OCI-LY7 (cell line): Measurements from ENCODE around the gene SLC9A2. TPM values are rescaled to one million over a fixed set of nuclear protein-coding genes. Genes with fewer than 3 reads are reported as not detected.

Experiments used
- BruUV-seq: library from RNA; stranded (reverse); fragments of 400-500 nt; replicated peaks from 2 replicates; lab custom pipeline; 2021; lab: Mats Ljungman, UMichigan
- CTCF ChIA-PET: fragments of 300-600 bp; sonication (Branson Sonifier 250); formaldehyde crosslinking; loops from one replicate; lab custom pipeline; 2022; ENCODE audit warnings: antibody characterized with exemption; ENCODE audit not compliant: unreplicated experiment; lab: Charles Lee
- POLR2A ChIA-PET: fragments of 300-600 bp; sonication (Branson Sonifier 250); formaldehyde crosslinking; loops from one replicate; lab custom pipeline; 2022; ENCODE audit warnings: antibody characterized with exemption; lab: Charles Lee
- DNase-seq: peaks from one replicate; pipeline ENCODE4 v3.0.0-alpha.2; 2015; ENCODE audit warnings: low spot score
- H2AFZ ChIP-seq: fragments of 200-600 bp; sonication (generic), shearing (Covaris generic); 2 replicates; pipeline ENCODE4 v1.6.1; 2014; ENCODE audit warnings: mild to moderate bottlenecking, antibody characterized with exemption, low read length, moderate library complexity
- H3K27ac ChIP-seq: fragments of 200-600 bp; sonication (generic); 2 replicates; pipeline ENCODE4 v1.5.1; 2014; ENCODE audit warnings: mixed run types, low read depth, mild to moderate bottlenecking, moderate library complexity, low read length, inconsistent platforms; ENCODE audit not compliant: poor library complexity, severe bottlenecking
- H3K36me3 ChIP-seq: fragments of 200-600 bp; sonication (generic); 2 replicates; pipeline ENCODE4 v1.6.1; 2014; ENCODE audit warnings: mild to moderate bottlenecking, antibody characterized with exemption, low read length, moderate library complexity, mixed read lengths; ENCODE audit not compliant: insufficient read depth
- H3K4me1 ChIP-seq: fragments of 200-600 bp; sonication (generic); 2 replicates; pipeline ENCODE4 v1.5.1; 2014; ENCODE audit warnings: mild to moderate bottlenecking, low read length; ENCODE audit not compliant: insufficient read depth, poor library complexity, severe bottlenecking
- H3K4me2 ChIP-seq: fragments of 200-600 bp; sonication (generic); 2 replicates; pipeline ENCODE4 v1.6.1; 2014; ENCODE audit warnings: mild to moderate bottlenecking, low read length
- H3K4me3 ChIP-seq: fragments of 200-600 bp; sonication (generic); 2 replicates; pipeline ENCODE4 v1.5.1; 2014; ENCODE audit warnings: mild to moderate bottlenecking, low read depth, low read length; ENCODE audit not compliant: poor library complexity, severe bottlenecking
- H3K79me2 ChIP-seq: fragments of 200-600 bp; sonication (generic); 2 replicates; pipeline ENCODE4 v1.6.1; 2016; ENCODE audit warnings: low read depth, mild to moderate bottlenecking, low read length, moderate library complexity, mixed read lengths; ENCODE audit not compliant: insufficient read depth
- H3K9me2 ChIP-seq: fragments of 200-600 bp; sonication (generic); 2 replicates; pipeline ENCODE4 v1.6.1; 2016; ENCODE audit warnings: mild to moderate bottlenecking, low read length, mixed read lengths; ENCODE audit not compliant: insufficient read depth
- H3K9me3 ChIP-seq: fragments of 200-600 bp; sonication (generic); 2 replicates; pipeline ENCODE4 v1.6.1; 2014; ENCODE audit warnings: mild to moderate bottlenecking, mixed run types, low read length, mixed read lengths
- H4K20me1 ChIP-seq: fragments of 200-600 bp; sonication (generic); 2 replicates; pipeline ENCODE4 v1.6.1; 2014; ENCODE audit warnings: mild to moderate bottlenecking, antibody characterized with exemption, low read length, moderate library complexity, mixed read lengths; ENCODE audit not compliant: insufficient read depth
- CTCF ChIP-seq: fragments of 200-600 bp; sonication (generic); conservative IDR thresholded peaks from 2 replicates; pipeline ENCODE4 v1.5.1; 2014; ENCODE audit warnings: mild to moderate bottlenecking, antibody characterized with exemption, low read length, moderate library complexity, mixed read lengths
- EZH2phosphoT487 ChIP-seq: fragments of 200-600 bp; sonication (generic); IDR thresholded peaks from 2 replicates; pipeline ENCODE4 v1.6.1; 2018; ENCODE audit warnings: low read depth, borderline replicate concordance, mild to moderate bottlenecking, mixed run types, antibody characterized with exemption, low read length, moderate library complexity, mixed read lengths
- intact Hi-C: fragments of 100-400 bp; cut with micrococcal nuclease; formaldehyde crosslinking; loops from one replicate; pipeline ENCODE4 v1.10.0; 2022; ENCODE audit not compliant: unreplicated experiment
- total RNA-seq, 2 experiments: library from RNA; depleted of rRNA in 1 of 2; stranded (reverse); fragments of >200 nt in 1 of 2; shearing (Covaris generic) in 1 of 2; gene quantifications; 2 replicates each; pipeline ENCODE4 v1.2.3, GENCODE V29; 2014 to 2022

Gene SLC9A2
- total RNA-seq, 2 experiments from 2014 or later, result not detected

- intact Hi-C loops, result no loop called here
- ChIA-PET POLR2A (no interaction called here), CTCF (no interaction called here)
- Histone ChIP-seq H3K27ac (no peak overlapping the region), H3K36me3 (no peaks in the 10 kb centered on the region), H3K4me1 (no peaks in the 10 kb centered on the region), H3K79me2 (no peaks in the 10 kb centered on the region), H3K9me3 (no peaks in the 10 kb centered on the region), H3K4me3 (no peak overlapping the region), H2AFZ (no peak overlapping the region), H4K20me1 (no peaks in the 10 kb centered on the region), H3K9me2 (no peaks in the 10 kb centered on the region), H3K4me2 (no peak overlapping the region)
- BruUV-seq, result no TSS peak
- DNase-seq, result no peak
- TF ChIP-seq EZH2phosphoT487 (no peak), CTCF (no peak)
Measured at GRCh38 chr2:102637358-102637757, 18.0 kb downstream of the SLC9A2 start.

GRCh38 chr2:102639429-102639828, 20.1 kb downstream of the SLC9A2 start:
- ChIA-PET CTCF (no interaction called here), POLR2A (no interaction called here)
- H3K36me3 ChIP-seq, result no peaks in the 10 kb centered on the region
- no peaks in the 10 kb centered on the region for H3K79me2 ChIP-seq
- intact Hi-C loops, result no loop called here
- H3K4me3 ChIP-seq, result no peak overlapping the region
- no peak overlapping the region for H3K4me2 ChIP-seq
- H2AFZ ChIP-seq, result no peak overlapping the region
- no peak overlapping the region for H3K27ac ChIP-seq
- TF ChIP-seq EZH2phosphoT487, result no peak
- no peak for TF ChIP-seq CTCF
- no peak for DNase-seq
- no peaks in the 10 kb centered on the region for H3K4me1 ChIP-seq
- no peaks in the 10 kb centered on the region for H4K20me1 ChIP-seq
- no TSS peak for BruUV-seq
- H3K9me3 ChIP-seq, result no peaks in the 10 kb centered on the region
- H3K9me2 ChIP-seq, result no peaks in the 10 kb centered on the region

- no peak for DNase-seq
- no peaks in the 10 kb centered on the region for H4K20me1 ChIP-seq
- TF ChIP-seq EZH2phosphoT487, result no peak
- H3K4me1 ChIP-seq, result no peaks in the 10 kb centered on the region
- H3K9me3 ChIP-seq, result no peaks in the 10 kb centered on the region
- H3K9me2 ChIP-seq, result no peaks in the 10 kb centered on the region
- H3K79me2 ChIP-seq, result no peaks in the 10 kb centered on the region
- ChIA-PET CTCF (no interaction called here), POLR2A (no interaction called here)
- no peak overlapping the region for H2AFZ ChIP-seq
- H3K4me2 ChIP-seq, result no peak overlapping the region
- no TSS peak for BruUV-seq
- intact Hi-C loops, result no loop called here
- no peaks in the 10 kb centered on the region for H3K36me3 ChIP-seq
- H3K4me3 ChIP-seq, result no peak overlapping the region
- H3K27ac ChIP-seq, result no peak overlapping the region
Measured at GRCh38 chr2:102652126-102652525, 32.8 kb downstream of the SLC9A2 start.
